HepG2 (cell line): ENCODE results near the gene GSDMA. TPM values are rescaled to one million over a fixed set of nuclear protein-coding genes. Genes with fewer than 3 reads are reported as not detected.

Experiments
- CHCHD3 ChIP-seq: sonication (generic); formaldehyde crosslinking; IDR thresholded peaks from 2 replicates; pipeline ENCODE4 v1.8.0; 2022; ENCODE audit warnings: mild to moderate bottlenecking, missing genetic modification reagents, moderate library complexity
- JDP2 ChIP-seq: sonication (generic); formaldehyde crosslinking; IDR thresholded peaks from 2 replicates; pipeline ENCODE4 v1.8.1; 2022; ENCODE audit warnings: missing genetic modification reagents, borderline replicate concordance
- KAT8 ChIP-seq: IDR thresholded peaks from 2 replicates; pipeline ENCODE4 v1.6.1; 2016; ENCODE audit warnings: missing genetic modification reagents, missing compliant biosample characterization
- NRL ChIP-seq: sonication (generic); formaldehyde crosslinking; IDR thresholded peaks from 2 replicates; pipeline ENCODE4 v1.5.0; 2020; ENCODE audit warnings: missing genetic modification reagents, mild to moderate bottlenecking, moderate library complexity, borderline replicate concordance
- SIN3B ChIP-seq: fragments of 150-350 bp; IDR thresholded peaks from 2 replicates; pipeline ENCODE4 v1.6.1; 2014; ENCODE audit warnings: low read length
- U2AF1 ChIP-seq: fragments of 200-400 bp; formaldehyde crosslinking; optimal IDR thresholded peaks from 2 replicates; pipeline ENCODE3; 2017; ENCODE audit warnings: mild to moderate bottlenecking, low read depth, low read length
- ZFP82 ChIP-seq: sonication (generic); formaldehyde crosslinking; IDR thresholded peaks from 2 replicates; pipeline ENCODE4 v1.5.1; 2020; ENCODE audit warnings: mild to moderate bottlenecking, missing genetic modification reagents, borderline replicate concordance
- ZNF326 ChIP-seq: sonication (generic); formaldehyde crosslinking; IDR thresholded peaks from 2 replicates; pipeline ENCODE4 v1.4.0; 2020; ENCODE audit warnings: missing genetic modification reagents, borderline replicate concordance
- ZNF660 ChIP-seq: sonication (generic); formaldehyde crosslinking; IDR thresholded peaks from 2 replicates; pipeline ENCODE4 v1.5.1; 2020; ENCODE audit warnings: mild to moderate bottlenecking, low read depth, missing genetic modification reagents, borderline replicate concordance
- ZNF674 ChIP-seq: sonication (generic); formaldehyde crosslinking; IDR thresholded peaks from 2 replicates; pipeline ENCODE4 v1.5.0; 2020; ENCODE audit warnings: low read depth, mild to moderate bottlenecking, missing genetic modification reagents
- polyA plus RNA-seq, 8 experiments: library from polyadenylated mRNA; depleted of rRNA in 3 of 8; stranded (reverse) in 7 of 8; unstranded in 1 of 8; fragments of >200 nt; fragmentation: Illumina TruSeq in 4 of 8; extraction: Trizol in 4 of 8; gene quantifications; 2 replicates each; pipeline versions ENCODE4 v1.2.1 to v1.2.3, GENCODE V29; 2011 to 2016; ENCODE audit warnings: low read depth in 4 of 8, missing spikeins in 1 of 8, mixed read lengths in 1 of 8; ENCODE audit not compliant: insufficient read depth in 1 of 8
- total RNA-seq, 5 experiments: library from RNA; depleted of rRNA; stranded (reverse); fragments of >200 nt; fragmentation: Illumina TruSeq; extraction: Trizol; gene quantifications; 2 replicates each; pipeline ENCODE4 v1.2.3, GENCODE V29; 2016; ENCODE audit warnings: low read depth in 1 of 5
- TF ChIP-seq, protein P1 (sequence below): sonication (generic); formaldehyde crosslinking; IDR thresholded peaks from 2 replicates; pipeline ENCODE4 v1.4.0; 2020; ENCODE audit warnings: missing genetic modification reagents
- TF ChIP-seq, protein P2 (sequence below): sonication (generic); formaldehyde crosslinking; IDR thresholded peaks from 2 replicates; pipeline ENCODE4 v1.4.0; 2020; ENCODE audit warnings: low read depth, missing genetic modification reagents
- TF ChIP-seq, protein P3 (sequence below): sonication (generic); formaldehyde crosslinking; IDR thresholded peaks from 2 replicates; pipeline ENCODE4 v1.4.0; 2020; ENCODE audit warnings: missing genetic modification reagents
- TF ChIP-seq, protein P4 (sequence below): IDR thresholded peaks from 2 replicates; pipeline ENCODE4 v1.6.1; 2012; ENCODE audit warnings: low read length, improper control_type of control experiment

Gene GSDMA
- total and polyA plus RNA-seq, 2 of the 13 experiments (the other 11 are each of a cell fraction or from before 2014, with no cell fraction given), result not detected

DNA sequence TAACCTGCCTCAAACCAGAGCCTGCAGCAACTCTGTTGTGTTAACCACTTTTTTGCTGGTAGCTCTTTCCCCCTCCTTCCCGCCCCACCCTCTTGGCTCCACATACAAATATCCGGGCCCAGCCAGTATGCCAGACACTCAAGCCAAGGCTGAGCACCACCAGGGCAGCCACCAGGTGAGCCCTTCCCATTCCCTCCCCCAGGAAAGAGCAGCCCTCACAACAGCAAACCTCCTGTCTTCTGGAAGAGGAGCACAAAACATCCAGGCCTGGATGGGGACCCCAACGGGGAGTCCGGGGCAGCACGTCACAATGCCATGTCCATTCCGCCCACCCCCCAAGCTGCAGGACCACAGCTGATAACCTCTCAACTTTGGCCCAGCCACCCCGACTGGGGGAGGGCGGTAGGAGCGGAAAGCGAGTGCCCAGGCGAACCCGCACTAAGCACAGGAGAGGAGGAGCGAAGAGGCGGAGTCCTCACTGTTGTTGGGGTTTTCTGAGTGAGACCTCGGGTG lies 36.2 kb upstream of the GSDMA start (continued):
- TF ChIP-seq, protein P1, sequence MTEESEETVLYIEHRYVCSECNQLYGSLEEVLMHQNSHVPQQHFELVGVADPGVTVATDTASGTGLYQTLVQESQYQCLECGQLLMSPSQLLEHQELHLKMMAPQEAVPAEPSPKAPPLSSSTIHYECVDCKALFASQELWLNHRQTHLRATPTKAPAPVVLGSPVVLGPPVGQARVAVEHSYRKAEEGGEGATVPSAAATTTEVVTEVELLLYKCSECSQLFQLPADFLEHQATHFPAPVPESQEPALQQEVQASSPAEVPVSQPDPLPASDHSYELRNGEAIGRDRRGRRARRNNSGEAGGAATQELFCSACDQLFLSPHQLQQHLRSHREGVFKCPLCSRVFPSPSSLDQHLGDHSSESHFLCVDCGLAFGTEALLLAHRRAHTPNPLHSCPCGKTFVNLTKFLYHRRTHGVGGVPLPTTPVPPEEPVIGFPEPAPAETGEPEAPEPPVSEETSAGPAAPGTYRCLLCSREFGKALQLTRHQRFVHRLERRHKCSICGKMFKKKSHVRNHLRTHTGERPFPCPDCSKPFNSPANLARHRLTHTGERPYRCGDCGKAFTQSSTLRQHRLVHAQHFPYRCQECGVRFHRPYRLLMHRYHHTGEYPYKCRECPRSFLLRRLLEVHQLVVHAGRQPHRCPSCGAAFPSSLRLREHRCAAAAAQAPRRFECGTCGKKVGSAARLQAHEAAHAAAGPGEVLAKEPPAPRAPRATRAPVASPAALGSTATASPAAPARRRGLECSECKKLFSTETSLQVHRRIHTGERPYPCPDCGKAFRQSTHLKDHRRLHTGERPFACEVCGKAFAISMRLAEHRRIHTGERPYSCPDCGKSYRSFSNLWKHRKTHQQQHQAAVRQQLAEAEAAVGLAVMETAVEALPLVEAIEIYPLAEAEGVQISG, result peak; percentile 26; the same call in 1 of the 2 replicates
- no peak for TF ChIP-seq U2AF1
- no peak for TF ChIP-seq ZNF674 (CRISPR knock-in tag)
- TF ChIP-seq, protein P2, sequence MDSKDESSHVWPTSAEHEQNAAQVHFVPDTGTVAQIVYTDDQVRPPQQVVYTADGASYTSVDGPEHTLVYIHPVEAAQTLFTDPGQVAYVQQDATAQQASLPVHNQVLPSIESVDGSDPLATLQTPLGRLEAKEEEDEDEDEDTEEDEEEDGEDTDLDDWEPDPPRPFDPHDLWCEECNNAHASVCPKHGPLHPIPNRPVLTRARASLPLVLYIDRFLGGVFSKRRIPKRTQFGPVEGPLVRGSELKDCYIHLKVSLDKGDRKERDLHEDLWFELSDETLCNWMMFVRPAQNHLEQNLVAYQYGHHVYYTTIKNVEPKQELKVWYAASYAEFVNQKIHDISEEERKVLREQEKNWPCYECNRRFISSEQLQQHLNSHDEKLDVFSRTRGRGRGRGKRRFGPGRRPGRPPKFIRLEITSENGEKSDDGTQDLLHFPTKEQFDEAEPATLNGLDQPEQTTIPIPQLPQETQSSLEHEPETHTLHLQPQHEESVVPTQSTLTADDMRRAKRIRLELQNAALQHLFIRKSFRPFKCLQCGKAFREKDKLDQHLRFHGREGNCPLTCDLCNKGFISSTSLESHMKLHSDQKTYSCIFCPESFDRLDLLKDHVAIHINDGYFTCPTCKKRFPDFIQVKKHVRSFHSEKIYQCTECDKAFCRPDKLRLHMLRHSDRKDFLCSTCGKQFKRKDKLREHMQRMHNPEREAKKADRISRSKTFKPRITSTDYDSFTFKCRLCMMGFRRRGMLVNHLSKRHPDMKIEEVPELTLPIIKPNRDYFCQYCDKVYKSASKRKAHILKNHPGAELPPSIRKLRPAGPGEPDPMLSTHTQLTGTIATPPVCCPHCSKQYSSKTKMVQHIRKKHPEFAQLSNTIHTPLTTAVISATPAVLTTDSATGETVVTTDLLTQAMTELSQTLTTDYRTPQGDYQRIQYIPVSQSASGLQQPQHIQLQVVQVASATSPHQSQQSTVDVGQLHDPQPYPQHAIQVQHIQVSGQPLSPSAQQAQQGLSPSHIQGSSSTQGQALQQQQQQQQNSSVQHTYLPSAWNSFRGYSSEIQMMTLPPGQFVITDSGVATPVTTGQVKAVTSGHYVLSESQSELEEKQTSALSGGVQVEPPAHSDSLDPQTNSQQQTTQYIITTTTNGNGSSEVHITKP (CRISPR knock-in tag), result no peak
- no peak for TF ChIP-seq KAT8 (CRISPR knock-in tag)
- no peak for TF ChIP-seq ZNF326 (CRISPR knock-in tag)
- no peak for TF ChIP-seq JDP2 (CRISPR knock-in tag)
- no peak for TF ChIP-seq ZNF660
- TF ChIP-seq, protein P3, sequence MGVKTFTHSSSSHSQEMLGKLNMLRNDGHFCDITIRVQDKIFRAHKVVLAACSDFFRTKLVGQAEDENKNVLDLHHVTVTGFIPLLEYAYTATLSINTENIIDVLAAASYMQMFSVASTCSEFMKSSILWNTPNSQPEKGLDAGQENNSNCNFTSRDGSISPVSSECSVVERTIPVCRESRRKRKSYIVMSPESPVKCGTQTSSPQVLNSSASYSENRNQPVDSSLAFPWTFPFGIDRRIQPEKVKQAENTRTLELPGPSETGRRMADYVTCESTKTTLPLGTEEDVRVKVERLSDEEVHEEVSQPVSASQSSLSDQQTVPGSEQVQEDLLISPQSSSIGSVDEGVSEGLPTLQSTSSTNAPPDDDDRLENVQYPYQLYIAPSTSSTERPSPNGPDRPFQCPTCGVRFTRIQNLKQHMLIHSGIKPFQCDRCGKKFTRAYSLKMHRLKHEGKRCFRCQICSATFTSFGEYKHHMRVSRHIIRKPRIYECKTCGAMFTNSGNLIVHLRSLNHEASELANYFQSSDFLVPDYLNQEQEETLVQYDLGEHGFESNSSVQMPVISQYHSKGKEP (CRISPR knock-in tag), result no peak
- TF ChIP-seq CHCHD3 (CRISPR knock-in tag), result no peak; the same call in 1 of the 2 replicates
- TF ChIP-seq, protein P4, sequence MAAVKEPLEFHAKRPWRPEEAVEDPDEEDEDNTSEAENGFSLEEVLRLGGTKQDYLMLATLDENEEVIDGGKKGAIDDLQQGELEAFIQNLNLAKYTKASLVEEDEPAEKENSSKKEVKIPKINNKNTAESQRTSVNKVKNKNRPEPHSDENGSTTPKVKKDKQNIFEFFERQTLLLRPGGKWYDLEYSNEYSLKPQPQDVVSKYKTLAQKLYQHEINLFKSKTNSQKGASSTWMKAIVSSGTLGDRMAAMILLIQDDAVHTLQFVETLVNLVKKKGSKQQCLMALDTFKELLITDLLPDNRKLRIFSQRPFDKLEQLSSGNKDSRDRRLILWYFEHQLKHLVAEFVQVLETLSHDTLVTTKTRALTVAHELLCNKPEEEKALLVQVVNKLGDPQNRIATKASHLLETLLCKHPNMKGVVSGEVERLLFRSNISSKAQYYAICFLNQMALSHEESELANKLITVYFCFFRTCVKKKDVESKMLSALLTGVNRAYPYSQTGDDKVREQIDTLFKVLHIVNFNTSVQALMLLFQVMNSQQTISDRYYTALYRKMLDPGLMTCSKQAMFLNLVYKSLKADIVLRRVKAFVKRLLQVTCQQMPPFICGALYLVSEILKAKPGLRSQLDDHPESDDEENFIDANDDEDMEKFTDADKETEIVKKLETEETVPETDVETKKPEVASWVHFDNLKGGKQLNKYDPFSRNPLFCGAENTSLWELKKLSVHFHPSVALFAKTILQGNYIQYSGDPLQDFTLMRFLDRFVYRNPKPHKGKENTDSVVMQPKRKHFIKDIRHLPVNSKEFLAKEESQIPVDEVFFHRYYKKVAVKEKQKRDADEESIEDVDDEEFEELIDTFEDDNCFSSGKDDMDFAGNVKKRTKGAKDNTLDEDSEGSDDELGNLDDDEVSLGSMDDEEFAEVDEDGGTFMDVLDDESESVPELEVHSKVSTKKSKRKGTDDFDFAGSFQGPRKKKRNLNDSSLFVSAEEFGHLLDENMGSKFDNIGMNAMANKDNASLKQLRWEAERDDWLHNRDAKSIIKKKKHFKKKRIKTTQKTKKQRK, result no peak
- peak; percentile 57; the same call in 1 of the 2 replicates for TF ChIP-seq NRL
- no peak for TF ChIP-seq SIN3B
- 0 out of 2 replicates have a peak, but pooled peaks have one; percentile 56 for TF ChIP-seq ZFP82 (CRISPR knock-in tag)
